ENCODE results near the gene KCNQ2. TPM values are rescaled to one million over a fixed set of nuclear protein-coding genes. Genes with fewer than 3 reads are reported as not detected.

Gene KCNQ2
- total and polyA plus RNA-seq, 8 donors, result 0.03 to 2.2 (median 0.25) TPM; not detected in 5

DNA sequence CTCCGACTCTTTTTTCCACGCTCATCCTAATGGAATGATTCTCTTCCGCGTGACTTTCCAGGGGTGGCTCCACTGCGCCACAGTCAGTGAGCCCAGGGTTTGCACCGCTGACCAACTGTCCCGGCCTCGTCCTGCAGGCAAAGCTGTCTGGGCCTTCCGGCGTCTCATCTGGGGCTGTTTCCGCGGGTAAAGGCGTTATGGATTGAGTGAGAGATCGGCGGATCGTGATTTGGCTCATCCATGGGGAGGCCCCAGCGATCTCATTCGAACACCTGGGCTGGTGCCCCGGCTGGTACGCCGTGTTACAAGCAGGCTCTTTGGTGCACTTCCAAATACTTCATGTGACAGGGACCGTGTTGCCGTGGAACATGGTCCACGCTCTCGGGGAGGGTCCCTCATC is 47.8 kb downstream of the KCNQ2 start:
- peaks cover 0 to 5% (median 0%) of the 10 kb centered on the region in 4 donors for H3K9me3 ChIP-seq
- WGBS, 5 donors, result 85 to 93% (median 90%) methylated on average over 10 to 25 of the region's 25 CpGs
- H3K27ac ChIP-seq, result no peak overlapping the region
- intact Hi-C loops (cut with DNase I; ENCODE audit: low total_unique reads), result no loop called here
- TF ChIP-seq, protein P1, sequence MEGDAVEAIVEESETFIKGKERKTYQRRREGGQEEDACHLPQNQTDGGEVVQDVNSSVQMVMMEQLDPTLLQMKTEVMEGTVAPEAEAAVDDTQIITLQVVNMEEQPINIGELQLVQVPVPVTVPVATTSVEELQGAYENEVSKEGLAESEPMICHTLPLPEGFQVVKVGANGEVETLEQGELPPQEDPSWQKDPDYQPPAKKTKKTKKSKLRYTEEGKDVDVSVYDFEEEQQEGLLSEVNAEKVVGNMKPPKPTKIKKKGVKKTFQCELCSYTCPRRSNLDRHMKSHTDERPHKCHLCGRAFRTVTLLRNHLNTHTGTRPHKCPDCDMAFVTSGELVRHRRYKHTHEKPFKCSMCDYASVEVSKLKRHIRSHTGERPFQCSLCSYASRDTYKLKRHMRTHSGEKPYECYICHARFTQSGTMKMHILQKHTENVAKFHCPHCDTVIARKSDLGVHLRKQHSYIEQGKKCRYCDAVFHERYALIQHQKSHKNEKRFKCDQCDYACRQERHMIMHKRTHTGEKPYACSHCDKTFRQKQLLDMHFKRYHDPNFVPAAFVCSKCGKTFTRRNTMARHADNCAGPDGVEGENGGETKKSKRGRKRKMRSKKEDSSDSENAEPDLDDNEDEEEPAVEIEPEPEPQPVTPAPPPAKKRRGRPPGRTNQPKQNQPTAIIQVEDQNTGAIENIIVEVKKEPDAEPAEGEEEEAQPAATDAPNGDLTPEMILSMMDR (IDR thresholded peaks at IDR 0.05), result no peak
- no peak for TF ChIP-seq POLR2AphosphoS5 (IDR thresholded peaks at IDR 0.05)
- TF ChIP-seq POLR2A (IDR thresholded peaks at IDR 0.05), result no peak
- no peak for TF ChIP-seq EP300 (IDR thresholded peaks at IDR 0.05)
- no peak for DNase-seq
- H3K36me3 ChIP-seq, result no peaks in the 10 kb centered on the region
- H3K4me1 ChIP-seq, result no peaks in the 10 kb centered on the region
- no peak overlapping the region for H3K4me3 ChIP-seq
- peaks cover 0 to 69% (median 22%) of the 10 kb centered on the region in 3 donors for H3K27me3 ChIP-seq

DNA sequence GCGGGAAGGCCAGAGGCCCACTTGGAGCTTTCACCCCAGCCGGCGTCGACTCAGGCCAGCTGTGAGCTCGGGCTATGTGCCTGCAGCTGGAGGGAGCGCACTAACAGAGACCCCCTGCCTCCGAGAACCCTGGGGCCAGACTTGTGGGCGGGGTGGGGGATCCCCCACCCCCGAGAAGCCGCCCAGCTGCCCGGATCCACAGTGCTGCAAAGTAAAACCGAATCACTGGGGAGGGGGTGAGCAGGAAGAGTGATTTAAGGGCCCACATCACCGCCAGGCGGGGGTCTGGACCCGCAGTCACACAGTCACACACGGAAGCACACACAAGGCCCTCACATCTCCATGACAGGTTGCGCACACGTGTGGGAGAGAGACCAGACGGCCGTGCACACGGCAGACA is 48.7 kb downstream of the KCNQ2 start:
- WGBS, 5 donors, result 60 to 82% (median 67%) methylated on average over 6 to 21 of the region's 21 CpGs
- Histone ChIP-seq H3K36me3 (no peaks in the 10 kb centered on the region), H3K9me3 (peaks cover 0 to 5% (median 0%) of the 10 kb centered on the region in 4 donors), H3K27me3 (peaks cover 0 to 69% (median 18%) of the 10 kb centered on the region in 3 donors), H3K4me1 (no peaks in the 10 kb centered on the region), H3K27ac (no peak overlapping the region), H3K4me3 (no peak overlapping the region)
- intact Hi-C loops (cut with DNase I; ENCODE audit: low total_unique reads), result no loop called here
- no peak for DNase-seq
- no peak for TF ChIP-seq EP300 (IDR thresholded peaks at IDR 0.05)
- TF ChIP-seq POLR2AphosphoS5 (IDR thresholded peaks at IDR 0.05), result no peak
- TF ChIP-seq, protein P1 (IDR thresholded peaks at IDR 0.05), result no peak

DNA sequence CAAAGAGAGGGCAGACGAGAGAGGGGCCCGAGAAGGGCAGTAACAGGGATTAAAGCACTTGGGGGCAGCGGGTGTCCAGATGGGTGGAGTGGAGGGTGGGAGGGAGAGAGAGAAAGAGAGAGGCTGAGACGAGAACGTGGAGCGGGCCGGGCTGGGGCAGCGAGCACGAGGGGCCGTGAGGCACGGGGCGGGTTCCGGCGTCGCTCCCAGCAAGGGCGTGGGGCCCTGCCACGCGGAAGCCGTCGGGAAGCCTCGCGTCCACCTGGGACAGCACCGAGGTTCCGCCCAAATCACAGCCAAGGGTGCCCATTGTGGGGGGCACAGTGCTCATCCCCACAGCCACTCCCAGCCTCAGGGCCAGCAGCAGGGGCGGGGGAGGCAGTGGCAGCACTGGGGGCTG is 49.8 kb downstream of the KCNQ2 start:
- no peak overlapping the region for H3K27ac ChIP-seq
- peaks cover 0 to 70% (median 21%) of the 10 kb centered on the region in 3 donors for H3K27me3 ChIP-seq
- peaks cover 0 to 5% (median 0%) of the 10 kb centered on the region in 4 donors for H3K9me3 ChIP-seq
- no peaks in the 10 kb centered on the region for H3K36me3 ChIP-seq
- no peak for TF ChIP-seq POLR2A (IDR thresholded peaks at IDR 0.05)
- TF ChIP-seq, protein P1 (IDR thresholded peaks at IDR 0.05), result no peak
- no peak for TF ChIP-seq POLR2AphosphoS5 (IDR thresholded peaks at IDR 0.05)
- no peak for TF ChIP-seq EP300 (IDR thresholded peaks at IDR 0.05)
- WGBS, 5 donors, result 73 to 80% (median 76%) methylated on average over 17 to 25 of the region's 25 CpGs
- H3K4me3 ChIP-seq, result no peak overlapping the region
- intact Hi-C loops (cut with DNase I; ENCODE audit: low total_unique reads), result no loop called here
- H3K4me1 ChIP-seq, result no peaks in the 10 kb centered on the region
- DNase-seq, result no peak

DNA sequence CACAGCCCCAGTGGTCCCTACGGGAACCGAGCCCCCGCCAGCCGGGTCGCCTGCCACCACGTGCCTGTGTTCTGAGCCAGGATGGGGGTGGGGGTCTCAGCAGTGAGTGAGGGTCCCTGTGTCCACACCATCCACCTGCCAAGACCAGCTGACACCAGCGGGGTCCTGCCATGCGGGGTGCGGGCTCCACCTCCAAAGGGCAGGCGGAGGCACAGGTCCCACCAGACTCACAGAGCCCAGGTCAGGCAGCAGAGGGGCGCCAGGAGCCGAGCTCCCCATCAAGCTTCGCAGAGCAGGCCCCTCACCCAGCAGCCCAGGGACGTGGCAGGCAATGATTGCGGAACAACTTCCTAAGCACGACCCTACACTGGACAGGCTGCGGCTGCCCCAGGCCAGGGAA is 50.5 kb downstream of the KCNQ2 start:
- no peaks in the 10 kb centered on the region for H3K36me3 ChIP-seq
- TF ChIP-seq EP300 (IDR thresholded peaks at IDR 0.05), result no peak
- TF ChIP-seq, protein P1 (IDR thresholded peaks at IDR 0.05), result no peak
- no peak for TF ChIP-seq POLR2A (IDR thresholded peaks at IDR 0.05)
- TF ChIP-seq POLR2AphosphoS5 (IDR thresholded peaks at IDR 0.05), result no peak
- WGBS, 5 donors, result 77 to 90% (median 86%) methylated on average over 9 to 17 of the region's 17 CpGs
- peaks cover 0 to 5% (median 0%) of the 10 kb centered on the region in 4 donors for H3K9me3 ChIP-seq
- H3K4me3 ChIP-seq, result no peak overlapping the region
- intact Hi-C loops (cut with DNase I; ENCODE audit: low total_unique reads), result no loop called here
- peaks cover 0 to 77% (median 21%) of the 10 kb centered on the region in 3 donors for H3K27me3 ChIP-seq
- no peak for DNase-seq
- H3K27ac ChIP-seq, result no peak overlapping the region
- H3K4me1 ChIP-seq, result no peaks in the 10 kb centered on the region

All from stomach (tissue), 9 donors.